ENCODE measurements around the gene DUSP23.

- TF ChIP-seq, protein P1, sequence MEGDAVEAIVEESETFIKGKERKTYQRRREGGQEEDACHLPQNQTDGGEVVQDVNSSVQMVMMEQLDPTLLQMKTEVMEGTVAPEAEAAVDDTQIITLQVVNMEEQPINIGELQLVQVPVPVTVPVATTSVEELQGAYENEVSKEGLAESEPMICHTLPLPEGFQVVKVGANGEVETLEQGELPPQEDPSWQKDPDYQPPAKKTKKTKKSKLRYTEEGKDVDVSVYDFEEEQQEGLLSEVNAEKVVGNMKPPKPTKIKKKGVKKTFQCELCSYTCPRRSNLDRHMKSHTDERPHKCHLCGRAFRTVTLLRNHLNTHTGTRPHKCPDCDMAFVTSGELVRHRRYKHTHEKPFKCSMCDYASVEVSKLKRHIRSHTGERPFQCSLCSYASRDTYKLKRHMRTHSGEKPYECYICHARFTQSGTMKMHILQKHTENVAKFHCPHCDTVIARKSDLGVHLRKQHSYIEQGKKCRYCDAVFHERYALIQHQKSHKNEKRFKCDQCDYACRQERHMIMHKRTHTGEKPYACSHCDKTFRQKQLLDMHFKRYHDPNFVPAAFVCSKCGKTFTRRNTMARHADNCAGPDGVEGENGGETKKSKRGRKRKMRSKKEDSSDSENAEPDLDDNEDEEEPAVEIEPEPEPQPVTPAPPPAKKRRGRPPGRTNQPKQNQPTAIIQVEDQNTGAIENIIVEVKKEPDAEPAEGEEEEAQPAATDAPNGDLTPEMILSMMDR (IDR thresholded peaks at IDR 0.05), result no peak
- TF ChIP-seq ZFX (IDR thresholded peaks at IDR 0.05; ENCODE audit: borderline replicate concordance), result no peak
Observed at GRCh38 chr1:159815926-159816325, 35.2 kb downstream of the DUSP23 start.

All from 22Rv1 (cell line).